Measurements from ENCODE around the gene SUB1.

- TF ChIP-seq CTCF (IDR thresholded peaks at IDR 0.05) (peak in 1 of 3 experiments; percentile 9), POLR2A (IDR thresholded peaks at IDR 0.05) (peak; percentile 68)
Observed at GRCh38 chr5:32585446-32586275, at the start of gene SUB1.
